HFFc6 (cell line): ENCODE results near the gene LRP3. TPM values are rescaled to one million over a fixed set of nuclear protein-coding genes. Genes with fewer than 3 reads are reported as not detected.
A peak's percentile ranks its signal among the peaks of the same experiment; 100 is the strongest.

Experiments used
- DNase-seq: peaks from one replicate; pipeline ENCODE4 v3.0.0-alpha.2; 2018
- H3K27ac Mint-ChIP-seq: 2 replicates; pipeline ENCODE4 v1.8.0; 2020; ENCODE audit warnings: mild to moderate bottlenecking, mixed read lengths
- H3K27me3 Mint-ChIP-seq: 2 replicates; pipeline ENCODE4 v1.8.0; 2021; ENCODE audit warnings: mild to moderate bottlenecking, moderate library complexity, mixed read lengths; ENCODE audit not compliant: insufficient read depth
- H3K36me3 Mint-ChIP-seq: 2 replicates; pipeline ENCODE4 v1.8.0; 2021; ENCODE audit warnings: low read depth, mixed read lengths
- H3K4me1 Mint-ChIP-seq: 2 replicates; pipeline ENCODE4 v1.8.0; 2020; ENCODE audit warnings: low read depth, mixed read lengths
- H3K4me3 Mint-ChIP-seq: 2 replicates; pipeline ENCODE4 v1.8.0; 2020; ENCODE audit warnings: mild to moderate bottlenecking, moderate library complexity, mixed read lengths
- H3K9me3 Mint-ChIP-seq: 2 replicates; pipeline ENCODE4 v1.8.0; 2020; ENCODE audit warnings: mild to moderate bottlenecking, mixed read lengths
- total RNA-seq, 6 experiments: library from RNA; stranded (reverse); fragmentation: NEBNext Ultra II Directional; extraction: Animal tissue kit (Norgen Biotek cat#: 25700); gene quantifications; 2 replicates in 1 of 6; 3 replicates in 5 of 6; pipeline ENCODE4 v1.2.3, GENCODE V29; 2021
- TF ChIP-seq, protein P1 (sequence below): fragments of 200-600 bp; sonication (generic); IDR thresholded peaks from 2 replicates; pipeline ENCODE4 v1.5.0; 2021; ENCODE audit warnings: antibody characterized with exemption, mild to moderate bottlenecking

LRP3 gene
- total RNA-seq, 6 experiments from 2014 or later: 1.9 to 17.7 (median 2.4) TPM

DNA sequence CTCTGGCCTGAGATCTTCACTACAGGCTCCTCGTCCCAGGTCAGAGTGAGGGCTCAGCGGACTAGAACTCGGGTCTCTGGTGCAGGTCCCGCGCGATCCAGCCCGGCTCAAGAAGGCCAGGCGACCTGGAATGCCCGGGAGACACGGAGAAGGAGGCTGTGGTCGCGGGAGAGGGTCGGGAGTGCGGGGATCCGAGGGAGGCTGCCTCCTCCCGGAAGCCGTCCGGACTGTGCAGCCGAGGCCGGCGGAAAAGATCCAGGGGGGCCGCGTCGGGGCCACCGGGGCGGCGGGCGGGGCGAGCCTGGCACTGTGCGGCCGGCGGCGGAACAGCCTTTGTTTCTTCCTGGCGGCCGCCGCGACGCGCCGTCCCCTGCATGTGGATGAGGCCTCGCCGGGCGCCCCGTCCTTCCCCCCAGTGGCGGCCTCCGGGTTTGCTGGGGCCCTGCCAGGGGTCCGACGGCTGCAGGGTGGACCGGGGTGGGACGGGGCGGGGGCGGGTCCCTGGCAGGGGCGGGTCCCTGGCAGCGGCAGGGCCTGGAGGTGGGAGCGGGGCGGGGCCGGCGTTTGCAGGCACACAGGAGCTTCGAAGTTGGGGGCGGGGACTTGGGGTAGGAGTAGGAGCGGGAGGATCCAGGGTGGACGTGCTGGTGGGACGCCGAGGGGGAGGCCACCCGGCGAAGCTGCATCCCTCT, 32.6 kb downstream of the LRP3 start:
- H3K27me3 Mint-ChIP-seq: peaks cover 22% of the 10 kb centered on the region
- H3K4me1 Mint-ChIP-seq: no peaks in the 10 kb centered on the region
- peaks cover 24% of the 10 kb centered on the region for H3K9me3 Mint-ChIP-seq
- peaks cover 15% of the 10 kb centered on the region for H3K36me3 Mint-ChIP-seq
- no peak overlapping the region for H3K4me3 Mint-ChIP-seq
- no peak overlapping the region for H3K27ac Mint-ChIP-seq
- TF ChIP-seq, protein P1, sequence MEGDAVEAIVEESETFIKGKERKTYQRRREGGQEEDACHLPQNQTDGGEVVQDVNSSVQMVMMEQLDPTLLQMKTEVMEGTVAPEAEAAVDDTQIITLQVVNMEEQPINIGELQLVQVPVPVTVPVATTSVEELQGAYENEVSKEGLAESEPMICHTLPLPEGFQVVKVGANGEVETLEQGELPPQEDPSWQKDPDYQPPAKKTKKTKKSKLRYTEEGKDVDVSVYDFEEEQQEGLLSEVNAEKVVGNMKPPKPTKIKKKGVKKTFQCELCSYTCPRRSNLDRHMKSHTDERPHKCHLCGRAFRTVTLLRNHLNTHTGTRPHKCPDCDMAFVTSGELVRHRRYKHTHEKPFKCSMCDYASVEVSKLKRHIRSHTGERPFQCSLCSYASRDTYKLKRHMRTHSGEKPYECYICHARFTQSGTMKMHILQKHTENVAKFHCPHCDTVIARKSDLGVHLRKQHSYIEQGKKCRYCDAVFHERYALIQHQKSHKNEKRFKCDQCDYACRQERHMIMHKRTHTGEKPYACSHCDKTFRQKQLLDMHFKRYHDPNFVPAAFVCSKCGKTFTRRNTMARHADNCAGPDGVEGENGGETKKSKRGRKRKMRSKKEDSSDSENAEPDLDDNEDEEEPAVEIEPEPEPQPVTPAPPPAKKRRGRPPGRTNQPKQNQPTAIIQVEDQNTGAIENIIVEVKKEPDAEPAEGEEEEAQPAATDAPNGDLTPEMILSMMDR: no peak
- no peak for DNase-seq

DNA sequence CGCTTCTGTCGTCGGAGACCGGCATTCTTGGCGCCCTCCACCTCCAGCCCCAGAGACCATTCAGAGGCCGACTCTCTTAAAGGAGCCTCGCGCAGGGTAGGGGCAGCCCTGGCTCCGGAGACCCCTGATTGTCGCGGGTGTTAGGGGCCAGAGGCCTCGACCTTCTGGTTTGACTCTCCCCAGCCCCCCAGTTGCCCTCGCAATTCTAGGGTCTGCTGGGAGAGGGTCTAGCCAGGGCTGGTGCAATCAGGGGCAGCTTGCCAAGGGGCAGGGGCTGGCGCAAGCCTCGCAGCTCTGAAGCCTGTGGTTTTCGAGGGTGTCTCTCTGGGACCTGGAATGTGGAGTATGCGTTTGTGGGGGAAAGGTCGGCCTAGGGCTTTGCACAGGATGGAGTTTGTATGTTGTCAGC, 33.1 kb downstream of the LRP3 start:
- DNase-seq: no peak
- H3K36me3 Mint-ChIP-seq: peaks cover 15% of the 10 kb centered on the region
- no peak overlapping the region for H3K4me3 Mint-ChIP-seq
- no peaks in the 10 kb centered on the region for H3K4me1 Mint-ChIP-seq
- H3K27ac Mint-ChIP-seq: no peak overlapping the region
- peaks cover 20% of the 10 kb centered on the region for H3K27me3 Mint-ChIP-seq
- peaks cover 24% of the 10 kb centered on the region for H3K9me3 Mint-ChIP-seq
- TF ChIP-seq, protein P1: no peak

DNA sequence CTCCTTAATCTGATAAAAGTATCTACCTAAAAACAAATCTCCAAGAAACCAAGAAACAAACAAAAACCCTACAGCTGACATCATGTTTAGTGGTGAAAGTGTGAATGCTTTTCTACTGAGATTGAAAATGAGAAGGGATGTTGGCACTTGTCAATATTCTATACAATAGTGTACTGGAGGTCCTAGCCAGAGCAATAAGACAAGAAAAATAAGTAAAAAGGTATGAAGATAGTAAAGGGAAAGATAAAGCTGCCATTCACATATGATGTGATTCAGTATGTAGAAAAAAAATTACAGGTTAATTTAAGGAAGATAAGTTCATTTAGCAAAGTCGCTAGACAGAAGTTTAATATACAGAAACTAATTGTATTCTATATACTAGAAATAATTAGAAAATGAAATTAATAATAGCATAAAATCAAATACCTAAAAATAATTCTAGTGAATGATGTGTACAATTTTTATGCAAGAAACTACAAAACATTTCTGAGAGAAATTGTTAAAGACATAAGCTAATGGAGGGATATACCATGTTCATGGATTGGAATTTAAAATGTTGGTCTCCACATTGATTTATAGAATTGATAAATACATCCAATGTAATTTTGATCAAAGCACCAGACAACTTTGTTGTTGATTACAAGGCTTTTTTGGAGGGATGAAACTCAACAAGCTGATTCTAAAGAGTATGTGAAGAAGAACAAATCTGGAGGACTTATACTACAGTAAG, 33.9 kb downstream of the LRP3 start:
- Mint-ChIP-seq H3K27me3 (peaks cover 20% of the 10 kb centered on the region), H3K4me1 (no peaks in the 10 kb centered on the region)
- TF ChIP-seq, protein P1: no peak

DNA sequence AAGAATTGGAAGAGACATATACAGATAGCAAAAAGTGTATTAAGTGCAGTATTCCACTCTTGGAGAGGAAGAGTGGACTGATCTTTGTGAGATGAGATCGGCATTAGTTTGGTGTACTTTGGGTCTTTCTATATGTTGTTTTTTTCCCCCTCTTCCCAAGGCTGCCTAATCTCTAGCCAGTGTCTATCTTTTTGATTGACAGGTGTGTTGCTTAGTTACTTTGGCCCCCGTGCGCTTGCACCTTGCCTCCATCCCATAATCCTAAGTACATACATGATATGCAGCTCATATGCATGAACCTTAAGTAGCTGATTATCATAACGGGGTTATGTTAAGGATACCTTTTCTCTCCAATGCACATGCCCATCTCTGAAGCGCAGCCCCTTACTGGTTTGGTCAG, 35.8 kb downstream of the LRP3 start:
- no peak overlapping the region for H3K4me3 Mint-ChIP-seq
- no peak overlapping the region for H3K27ac Mint-ChIP-seq
- DNase-seq: no peak
- H3K4me1 Mint-ChIP-seq: no peaks in the 10 kb centered on the region
- TF ChIP-seq, protein P1: no peak
- H3K9me3 Mint-ChIP-seq: peaks cover 24% of the 10 kb centered on the region
- H3K27me3 Mint-ChIP-seq: peaks cover 13% of the 10 kb centered on the region
- H3K36me3 Mint-ChIP-seq: peaks cover 15% of the 10 kb centered on the region

More for the DNA sequence above, 33.9 kb downstream of the LRP3 start:
- no peak overlapping the region for H3K4me3 Mint-ChIP-seq
- peaks cover 24% of the 10 kb centered on the region for H3K9me3 Mint-ChIP-seq
- DNase-seq: no peak
- H3K36me3 Mint-ChIP-seq: peaks cover 15% of the 10 kb centered on the region
- H3K27ac Mint-ChIP-seq: no peak overlapping the region

DNA sequence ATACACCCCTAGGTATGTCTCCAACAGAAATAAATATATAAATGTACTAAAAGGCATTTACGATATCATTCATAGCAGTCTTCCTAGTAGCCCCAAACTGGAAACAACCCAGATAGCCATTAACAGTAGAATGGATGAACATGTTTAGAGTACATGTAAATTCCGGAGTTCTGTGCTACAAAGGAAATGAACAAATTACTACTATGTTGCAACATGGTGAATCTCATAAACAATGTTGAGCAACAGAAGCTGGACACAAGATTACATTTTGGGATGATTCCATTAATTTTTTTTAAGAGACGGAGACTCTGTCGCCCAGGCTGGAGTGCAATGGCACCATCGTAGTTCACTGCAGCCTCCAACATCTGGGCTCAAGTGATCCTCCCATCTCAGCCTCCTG, 37.4 kb downstream of the LRP3 start:
- Mint-ChIP-seq H3K4me3 (no peak overlapping the region), H3K27me3 (peaks cover 4% of the 10 kb centered on the region)
- peak; percentile 17 for DNase-seq

More for the DNA sequence above, 37.4 kb downstream of the LRP3 start:
- Mint-ChIP-seq H3K27ac (no peak overlapping the region), H3K4me1 (no peaks in the 10 kb centered on the region), H3K9me3 (peaks cover 20% of the 10 kb centered on the region), H3K36me3 (peaks cover 15% of the 10 kb centered on the region)
- TF ChIP-seq, protein P1: no peak
